GM13977 (cell line): Measurements from ENCODE around the gene DNAJB8.
A peak's percentile ranks its signal among the peaks of the same experiment; 100 is the strongest.

Experiments used
- DNase-seq: peaks from one replicate; pipeline ENCODE4 v3.0.0; 2012; ENCODE audit warnings: low spot score
- CTCF ChIP-seq: IDR thresholded peaks from 2 replicates; pipeline ENCODE4 v1.5.1; 2012; ENCODE audit warnings: mild to moderate bottlenecking, control low read depth; ENCODE audit not compliant: insufficient read depth; ENCODE audit errors: extremely low read depth, missing control alignments
- in situ Hi-C: fragments of 300-500 bp; cut with MboI; formaldehyde crosslinking; loops from one replicate; pipeline ENCODE4 v1.12.0; 2022; ENCODE audit warnings: low sequenced_read_pairs, low pct_unique_long_range_greater_than_20kb, mixed read lengths, inconsistent platforms; ENCODE audit not compliant: unreplicated experiment

DNAJB8 gene

DNA sequence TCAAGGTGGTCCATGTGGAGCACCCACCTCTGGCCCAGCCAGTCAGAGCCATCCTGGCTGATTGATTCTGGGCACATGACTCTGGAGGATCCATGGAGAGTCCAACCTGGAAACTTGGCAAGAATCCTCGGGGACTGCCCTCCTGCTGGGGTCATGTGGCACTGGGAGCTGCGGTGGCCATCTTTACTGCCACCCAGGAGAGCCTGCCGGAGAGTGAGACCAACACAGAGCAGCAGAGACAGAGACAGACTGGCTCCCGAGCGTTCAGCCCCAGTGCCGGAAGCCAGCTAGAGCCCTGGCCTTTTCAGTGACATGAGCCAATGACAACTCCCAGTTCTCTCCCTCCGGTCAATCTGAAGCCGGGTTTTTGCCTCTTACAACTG lies 37.8 kb upstream of the DNAJB8 start:
- in situ Hi-C loops = no loop called here
- TF ChIP-seq CTCF = no peak
- no peak for DNase-seq

GRCh38 chr3:128503751-128504532 lies 37.3 kb upstream of the DNAJB8 start:
- no peak for DNase-seq
- in situ Hi-C loops = no loop called here
- no peak for TF ChIP-seq CTCF

GRCh38 chr3:128503164-128503651 lies 36.5 kb upstream of the DNAJB8 start:
- in situ Hi-C loops = no loop called here
- TF ChIP-seq CTCF = peak; percentile 11

GRCh38 chr3:128502712-128503111 lies 36.0 kb upstream of the DNAJB8 start:
- in situ Hi-C loops = no loop called here
- TF ChIP-seq CTCF = no peak
- no peak for DNase-seq

More at GRCh38 chr3:128503164-128503651, 36.5 kb upstream of the DNAJB8 start:
- no peak for DNase-seq

- in situ Hi-C loops = no loop called here
- TF ChIP-seq CTCF = no peak
- no peak for DNase-seq
These were observed 34.7 kb upstream of the DNAJB8 start for GRCh38 chr3:128501431-128501830.

DNA sequence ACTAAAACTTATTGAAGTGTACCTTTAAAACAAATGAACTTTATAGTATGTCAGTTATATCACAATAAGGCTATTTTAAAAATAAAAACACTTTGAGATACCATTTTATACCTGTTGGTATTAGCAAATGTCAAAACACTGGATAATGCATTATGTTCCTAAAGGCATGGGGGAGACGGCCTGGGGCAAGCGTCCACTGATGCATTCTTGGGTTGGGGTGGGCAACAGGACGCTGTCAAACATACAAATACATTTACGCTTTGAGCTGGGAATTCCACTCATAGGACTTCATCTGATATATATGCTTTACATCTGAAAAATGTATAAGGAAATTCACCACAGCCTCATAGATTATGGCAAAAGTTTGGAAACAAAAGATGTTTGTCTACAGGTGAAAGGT lies 33.9 kb upstream of the DNAJB8 start:
- in situ Hi-C loops = no loop called here
- no peak for DNase-seq

More for the DNA sequence above, 33.9 kb upstream of the DNAJB8 start:
- no peak for TF ChIP-seq CTCF
